Kidney capillary endothelial cell (primary cell): Measurements from ENCODE around the gene SLC1A5.
"Not testable (repeated sequence)": the region's sequence is repeated elsewhere in the genome, so short reads cannot be mapped to it uniquely, and the experiment has no call there.

ENCODE experiments used
- DNase-seq: peaks from one replicate; pipeline ENCODE4 v3.0.0-alpha.2; 2018; ENCODE audit warnings: low spot score

SLC1A5 gene

DNA sequence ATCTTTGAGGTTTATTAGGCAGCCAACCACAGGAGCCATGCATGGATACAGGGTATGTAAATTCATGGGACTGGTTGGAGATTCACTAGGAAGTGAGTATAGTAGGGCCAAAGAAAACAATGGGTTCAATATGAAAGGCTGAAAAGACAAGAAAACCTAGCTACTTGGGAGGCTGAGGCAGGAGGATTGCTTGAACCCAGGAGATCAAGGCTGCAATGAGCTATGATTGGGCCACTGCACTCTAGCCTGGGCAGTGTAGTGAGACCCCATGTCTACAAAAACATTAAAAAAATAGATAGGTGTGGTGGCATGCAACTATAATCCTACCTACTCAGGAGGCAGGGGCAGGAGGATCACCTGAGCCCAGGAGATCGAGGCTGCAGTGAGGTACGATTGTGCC, 10.3 kb upstream of the SLC1A5 start:
- no peak for DNase-seq

DNA sequence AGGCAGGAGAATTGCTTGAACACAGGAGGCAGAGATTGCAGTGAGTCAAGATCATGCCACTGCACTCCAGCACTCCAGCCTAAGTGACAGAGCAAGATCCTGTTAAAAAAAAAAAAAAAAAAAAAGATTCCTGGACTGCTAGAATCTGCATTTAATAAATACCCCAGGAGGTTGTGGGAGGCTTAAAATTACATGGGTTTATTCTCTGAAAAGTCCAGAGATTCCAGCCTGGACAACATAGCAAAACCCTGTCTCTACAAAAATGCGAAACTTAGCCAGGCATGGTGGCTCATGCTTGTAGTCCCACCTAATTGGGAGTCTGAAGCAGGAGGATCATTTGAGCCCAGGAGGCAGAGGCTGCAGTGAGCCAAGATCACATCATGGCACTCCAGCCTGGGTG, 9.5 kb upstream of the SLC1A5 start:
- no peak for DNase-seq

DNA sequence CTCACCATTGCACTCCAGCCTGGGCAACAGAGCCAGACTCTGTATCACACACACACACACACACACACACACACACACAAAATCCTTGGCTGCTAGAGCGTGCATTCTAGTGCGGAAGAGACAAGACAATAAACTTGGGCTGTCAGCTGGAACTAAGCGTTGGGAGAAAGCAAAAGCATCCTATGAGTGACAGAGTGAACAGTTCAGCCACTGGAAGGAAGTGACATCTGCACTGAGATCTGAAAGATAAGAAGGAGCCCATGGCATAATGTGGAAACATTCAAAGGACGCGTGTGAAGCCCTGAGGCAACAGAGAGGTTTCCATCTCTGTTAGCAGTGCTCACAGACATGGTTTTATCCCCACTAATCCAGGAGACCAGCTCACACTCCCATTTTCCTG, 3.5 kb upstream of the SLC1A5 start:
- DNase-seq, result no peak

DNA sequence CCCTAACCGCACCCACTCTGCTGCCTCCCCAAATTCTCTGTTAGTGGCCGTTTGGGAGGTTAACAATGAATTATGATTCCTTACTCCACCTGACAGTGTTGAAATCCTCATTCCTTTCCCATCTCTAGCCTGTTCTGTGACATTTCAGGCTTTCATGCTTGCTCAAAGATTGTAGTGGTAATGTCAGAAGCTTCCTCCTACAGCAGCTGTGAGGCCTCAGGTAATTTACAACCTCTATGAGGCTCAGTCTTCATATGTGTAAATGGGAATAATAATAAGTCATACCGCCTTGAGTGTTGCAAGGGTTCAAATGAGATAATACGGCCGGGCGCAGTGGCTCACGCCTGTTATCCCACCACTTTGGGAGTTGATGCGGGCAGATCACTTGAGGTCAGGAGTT, 977 bp upstream of the SLC1A5 start:
- DNase-seq, result no peak

DNA sequence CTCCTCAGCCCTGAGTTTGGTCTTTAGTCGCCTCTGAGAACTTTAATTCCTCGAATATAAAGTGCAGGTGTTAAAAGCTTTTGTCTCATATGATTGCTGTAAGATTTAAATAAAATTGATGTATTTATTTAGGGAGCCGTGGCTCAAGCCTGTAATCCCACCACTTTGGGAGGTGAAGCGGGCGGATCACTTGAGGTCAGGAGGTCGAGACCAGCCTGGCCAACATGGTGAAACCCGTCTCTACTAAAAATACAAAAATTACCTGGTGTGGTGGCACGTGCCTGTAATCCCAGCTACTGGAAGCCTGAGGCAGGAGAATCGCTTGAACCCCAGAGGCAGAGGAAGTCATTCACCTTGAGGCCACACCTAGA, 559 bp upstream of the SLC1A5 start:
- no peak for DNase-seq

DNA sequence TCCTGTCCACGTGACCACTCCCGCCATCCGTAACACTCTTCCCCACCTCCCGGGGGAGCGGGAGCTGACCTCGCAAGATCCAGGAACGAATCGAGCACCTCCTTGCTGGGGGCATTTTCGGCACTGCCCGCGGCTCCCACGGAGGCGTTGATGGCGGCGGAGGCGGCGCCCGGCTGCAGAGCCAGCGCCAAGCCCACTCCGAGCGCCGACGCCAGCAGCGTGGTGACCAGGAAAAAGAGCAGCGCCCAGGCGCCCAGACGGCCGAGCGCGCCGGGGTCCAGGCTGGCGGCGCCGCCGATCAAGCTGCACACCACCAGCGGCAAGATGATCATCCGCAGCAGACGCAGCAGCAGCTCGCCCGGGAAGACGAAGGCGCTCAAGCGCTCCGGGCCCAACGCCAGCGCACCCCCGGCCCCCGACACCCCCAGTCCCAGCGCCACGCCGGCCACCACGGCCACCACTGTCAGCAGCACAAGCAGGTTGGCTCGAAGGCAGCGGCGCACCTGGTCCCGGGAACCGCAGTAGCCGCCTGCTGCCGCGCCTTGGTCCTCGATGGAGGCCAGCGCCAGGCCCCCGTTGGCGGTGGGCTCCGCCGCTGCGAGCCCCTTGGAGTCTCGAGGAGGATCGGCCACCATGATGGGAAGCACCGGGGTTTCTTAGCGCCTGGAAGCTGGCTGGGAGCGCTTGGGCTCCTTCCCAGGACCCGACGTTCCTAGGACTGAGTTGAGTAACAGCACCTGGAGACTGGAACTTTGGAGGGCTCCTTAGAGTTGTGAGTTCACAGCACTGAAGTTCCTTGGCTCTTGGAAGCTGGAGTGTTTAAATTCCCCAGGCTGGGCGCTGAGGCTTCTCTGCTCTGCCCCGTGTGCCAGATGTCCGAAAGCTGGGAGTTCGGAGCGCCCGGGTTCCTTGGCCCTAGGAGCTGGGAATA, 798 bp downstream of the SLC1A5 start:
- DNase-seq, result peak; percentile 44

DNA sequence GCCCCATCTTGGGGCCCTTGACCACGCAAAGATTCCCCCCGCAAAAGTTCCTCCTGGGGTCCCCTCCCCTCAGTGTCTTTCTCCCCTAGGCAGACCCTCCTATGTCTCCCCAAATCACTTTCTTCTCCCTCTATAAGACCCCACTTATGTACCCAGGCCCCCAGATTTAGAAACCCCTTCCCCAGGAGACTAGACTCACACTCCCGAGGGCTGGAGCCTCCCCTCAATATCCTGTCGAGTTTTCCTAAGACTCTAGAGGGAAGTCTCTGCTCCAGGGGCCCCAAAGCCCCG, 1.4 kb downstream of the SLC1A5 start:
- DNase-seq, result no peak

DNA sequence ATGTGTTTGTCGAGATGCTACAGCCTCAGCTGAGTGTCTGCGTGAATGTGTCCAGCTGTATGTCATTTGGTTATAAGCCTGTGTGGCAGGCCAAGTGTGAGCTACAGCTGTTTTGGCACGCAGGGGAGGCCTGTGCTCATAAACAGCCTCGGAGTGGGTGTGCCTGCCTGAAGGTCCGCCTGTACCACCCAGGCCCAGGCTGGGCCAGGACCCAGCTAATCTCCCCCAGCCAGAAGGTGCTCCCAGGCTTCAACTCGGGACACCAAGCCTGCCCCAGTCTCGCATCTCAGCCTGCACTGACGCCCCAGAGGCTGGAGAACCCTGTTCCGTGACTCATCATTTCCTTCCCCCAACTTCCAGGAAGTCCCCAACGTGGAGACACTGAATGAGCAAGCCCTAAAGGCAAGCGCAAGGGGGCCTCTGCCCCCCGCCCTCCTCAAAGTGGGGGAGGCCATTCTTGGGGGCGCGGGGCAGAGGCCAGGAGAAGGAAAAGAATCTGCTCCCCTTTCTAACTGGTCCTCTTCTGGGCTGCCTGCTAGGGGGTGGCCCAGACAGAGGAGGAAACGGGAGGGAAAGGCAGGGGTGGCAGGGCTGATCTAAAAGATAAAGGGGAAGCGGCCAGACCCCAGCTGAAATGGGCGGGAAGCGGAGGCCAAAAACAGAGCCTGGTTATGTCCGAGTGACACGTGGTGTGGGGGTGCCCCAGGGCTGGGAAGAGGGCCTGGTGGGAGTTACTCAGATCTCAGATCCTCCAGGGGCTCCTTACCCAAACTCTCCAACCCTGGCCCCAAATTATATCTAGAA, 2.0 kb downstream of the SLC1A5 start:
- peak; percentile 98 for DNase-seq

DNA sequence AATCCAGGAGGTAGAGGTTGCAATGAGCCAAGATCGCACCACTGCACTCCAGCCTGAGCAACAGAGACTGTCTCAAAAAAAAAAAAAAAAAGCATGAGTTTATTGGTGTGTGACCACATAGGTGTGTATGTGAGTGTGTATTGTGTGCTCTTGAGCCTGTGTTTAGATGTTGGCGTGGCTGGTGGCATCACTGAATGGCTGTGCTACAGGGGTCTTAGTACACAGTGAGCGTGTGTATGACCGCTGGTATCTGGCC, 2.5 kb downstream of the SLC1A5 start:
- no peak for DNase-seq

DNA sequence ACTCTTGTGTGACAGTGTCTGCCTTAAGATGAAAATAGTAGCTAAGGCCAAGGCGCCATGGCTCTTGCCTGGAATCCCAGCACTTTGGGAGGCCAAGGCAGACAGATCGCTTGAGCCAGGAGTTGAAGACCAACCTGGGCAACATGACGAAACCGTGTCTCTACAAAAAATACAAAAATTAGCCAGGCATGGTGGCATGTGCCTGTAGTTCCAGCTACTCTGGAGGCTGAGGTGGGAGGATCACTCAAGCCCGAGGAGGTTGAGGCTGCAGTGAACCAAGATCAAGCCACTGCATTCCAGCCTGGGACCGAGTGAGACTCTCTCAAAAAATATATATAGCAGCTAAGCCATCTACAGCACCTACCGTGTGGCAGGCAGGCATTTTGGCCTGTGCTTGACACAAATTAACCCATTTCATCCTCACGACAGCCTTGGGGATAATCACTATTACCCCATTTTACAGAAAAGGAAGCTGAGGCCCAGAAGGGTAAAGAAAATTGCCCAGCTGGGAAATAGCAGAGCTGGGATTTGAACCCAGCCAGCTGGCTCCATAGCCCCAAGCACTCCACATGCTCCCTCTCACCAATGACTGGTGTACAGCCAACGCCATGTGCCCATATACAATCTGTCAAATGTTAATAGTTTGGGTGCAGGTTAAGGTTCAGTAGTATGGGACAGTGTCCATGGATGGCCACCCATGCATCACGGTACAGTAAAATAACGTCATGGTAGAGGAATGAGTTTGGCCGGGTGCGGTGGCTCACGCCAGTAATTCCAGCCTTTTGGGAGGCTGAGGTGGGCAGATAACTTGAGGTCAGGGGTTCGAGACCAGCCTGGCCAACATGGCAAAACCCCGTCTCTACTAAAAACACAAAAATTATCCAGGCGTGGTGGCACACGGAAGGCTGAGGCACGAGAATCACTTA, 3.1 kb downstream of the SLC1A5 start:
- no peak for DNase-seq

DNA sequence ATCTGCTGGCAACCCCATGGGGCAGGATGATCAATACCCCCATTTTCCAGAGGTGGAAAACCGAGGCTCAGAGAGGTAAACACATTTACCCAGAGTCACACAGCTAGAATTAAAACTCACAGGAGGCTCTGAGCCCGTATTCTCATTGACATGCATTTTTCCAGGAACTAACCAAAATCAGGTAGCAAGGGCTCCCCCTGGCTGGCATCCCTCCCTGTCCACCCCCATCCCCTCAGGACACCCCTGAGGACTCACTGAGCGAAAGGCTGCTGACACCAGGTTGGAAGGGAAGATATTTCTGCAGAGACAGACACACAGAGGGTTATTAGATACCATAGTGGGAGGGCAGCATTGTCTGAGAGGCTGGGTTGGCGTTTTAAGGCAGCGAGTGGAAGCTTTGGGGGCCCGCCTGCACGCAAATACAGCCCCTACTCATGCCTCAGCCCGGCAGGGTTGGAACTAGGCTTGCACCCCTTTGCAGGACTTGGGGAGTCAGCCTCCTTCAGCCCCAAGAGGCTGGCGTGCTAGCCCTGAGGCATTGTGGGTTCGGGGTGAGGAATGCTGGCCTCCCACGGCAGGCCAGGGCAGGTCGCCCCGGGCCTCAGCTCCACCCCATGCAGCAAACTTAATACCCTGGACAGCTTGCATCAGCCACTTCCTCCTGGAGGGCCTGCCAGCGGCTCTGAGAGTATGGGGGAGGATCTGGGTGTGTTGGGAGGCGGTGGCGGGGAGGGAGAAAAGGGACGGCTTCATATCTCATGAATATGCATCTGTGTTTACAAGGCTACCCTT, 3.9 kb downstream of the SLC1A5 start:
- peak; percentile 75 for DNase-seq

DNA sequence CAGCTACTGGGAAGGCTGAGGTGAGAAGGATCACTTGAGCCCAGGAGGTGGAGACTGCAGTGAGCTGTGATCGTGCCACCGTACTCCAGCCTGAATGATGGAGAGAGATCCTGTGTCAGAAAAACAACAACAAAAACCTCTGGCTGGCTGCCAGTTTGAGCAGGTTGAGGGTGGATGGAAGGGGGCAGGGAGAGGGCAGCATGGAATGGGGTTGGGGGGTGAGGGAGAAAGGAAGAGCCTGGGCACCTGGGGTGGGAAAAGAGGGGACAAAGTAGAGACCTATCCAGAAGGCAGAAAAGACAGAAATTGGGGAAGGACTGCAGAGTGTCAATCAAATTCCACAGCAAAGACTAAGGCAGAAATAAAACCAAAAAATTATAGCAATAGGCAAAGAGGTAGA, 4.7 kb downstream of the SLC1A5 start:
- DNase-seq, result no peak

DNA sequence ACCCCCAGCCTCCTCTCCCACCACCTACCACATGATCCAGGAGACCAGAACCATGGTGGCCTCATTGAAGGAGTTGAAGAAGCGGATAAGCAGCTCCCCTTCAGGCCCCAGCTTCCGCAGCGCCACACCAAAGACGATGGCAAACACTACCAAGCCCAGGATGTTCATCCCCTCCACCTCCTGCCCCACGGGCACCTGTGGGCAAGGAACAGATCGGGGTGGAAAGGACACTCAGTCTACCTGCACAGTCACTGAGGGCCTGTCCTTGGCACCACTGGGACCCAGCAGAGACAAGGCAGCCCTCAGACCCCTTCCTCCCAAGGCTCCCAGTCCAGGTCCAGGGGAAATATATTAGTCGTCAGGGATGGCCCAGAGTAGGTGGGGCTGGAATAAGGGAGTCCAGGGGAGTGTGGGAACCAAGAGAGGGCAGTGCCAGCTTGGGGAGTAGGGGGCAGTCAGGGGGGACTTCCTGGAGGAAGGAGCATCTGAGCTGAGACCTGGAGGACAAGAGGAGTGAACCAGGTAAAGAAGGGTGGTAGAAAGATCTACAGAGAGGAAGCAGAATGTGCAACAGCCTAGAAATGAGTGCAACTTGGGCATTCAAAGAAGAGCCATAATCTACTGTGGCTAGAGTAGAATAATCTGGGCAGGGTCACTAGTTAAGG, 5.9 kb downstream of the SLC1A5 start:
- no peak for DNase-seq

DNA sequence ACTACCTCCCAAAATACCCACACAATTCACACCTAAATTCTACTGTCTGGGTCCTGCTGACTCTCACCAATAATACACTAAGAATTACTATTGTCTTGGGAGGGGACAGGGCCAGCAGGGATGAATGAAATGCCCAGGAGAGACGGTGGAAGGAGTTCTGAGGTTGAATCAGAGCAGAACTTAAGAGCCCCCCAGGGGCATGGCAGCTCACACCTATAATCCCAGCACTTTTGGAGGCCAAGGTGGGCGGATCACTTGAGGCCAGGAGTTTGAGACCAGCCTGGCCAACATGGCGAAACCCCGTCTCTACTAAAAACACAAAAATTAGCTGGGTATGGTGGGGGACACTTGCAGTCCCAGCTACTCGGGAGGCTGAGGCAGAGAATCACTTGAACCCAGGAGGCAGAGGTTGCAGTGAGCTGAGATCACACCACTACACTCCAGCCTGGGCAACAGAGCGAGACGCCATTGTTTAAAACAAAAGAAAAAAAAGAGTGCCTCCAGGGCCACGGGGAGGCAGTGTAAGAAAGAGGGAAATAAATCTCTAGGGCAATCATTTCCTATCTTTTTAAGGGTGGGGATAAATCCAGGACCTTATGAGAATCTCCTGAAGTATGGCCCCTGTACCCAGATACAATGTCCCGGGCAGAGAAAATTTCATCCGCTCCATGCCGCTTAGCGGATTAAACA, 10.3 kb downstream of the SLC1A5 start:
- DNase-seq, result not testable (repeated sequence)

DNA sequence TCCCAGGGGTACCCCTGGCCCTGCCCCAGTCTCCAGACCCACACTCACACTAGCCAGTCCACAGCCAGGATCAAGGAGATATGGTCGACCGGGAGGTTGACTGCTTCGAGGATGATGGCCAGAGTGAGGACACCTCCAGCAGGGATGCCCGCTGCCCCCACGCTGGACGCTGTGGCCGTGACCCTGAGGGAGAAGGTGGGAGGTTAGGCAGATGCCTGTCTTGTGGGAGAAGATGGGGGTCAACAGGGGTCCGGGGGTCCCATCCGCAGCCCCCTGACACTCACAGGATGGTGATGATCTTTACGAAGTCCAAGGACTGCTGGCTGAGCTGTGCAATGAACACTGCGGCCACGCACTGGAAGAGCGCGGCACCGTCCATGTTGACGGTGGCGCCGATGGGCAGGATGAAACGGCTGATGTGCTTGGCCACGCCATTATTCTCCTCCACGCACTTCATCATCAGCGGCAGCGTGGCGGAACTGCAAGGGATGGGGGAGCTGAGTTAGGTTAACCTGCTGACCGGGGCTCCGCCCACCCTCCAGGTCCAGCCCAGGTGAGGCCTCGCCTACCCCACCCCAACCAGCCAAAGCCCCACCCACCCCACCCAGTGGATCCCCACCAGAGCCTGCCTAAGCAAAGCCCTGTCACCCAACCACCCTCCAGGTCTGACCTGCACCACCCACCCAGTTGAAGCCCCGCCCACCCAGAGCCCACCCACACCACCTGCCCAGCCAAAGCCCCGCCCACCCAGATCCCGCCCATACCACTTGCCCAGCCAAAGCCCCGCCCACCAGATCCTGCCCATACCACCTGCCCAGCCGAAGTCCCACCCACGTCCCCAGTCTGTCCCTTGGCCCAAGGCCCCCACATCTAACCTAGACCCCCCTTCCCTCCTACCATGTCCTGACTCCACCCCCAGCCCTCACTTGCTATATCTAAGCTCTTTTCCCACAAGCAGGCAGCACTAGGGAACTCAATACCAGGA, 11.2 kb downstream of the SLC1A5 start:
- no peak for DNase-seq

DNA sequence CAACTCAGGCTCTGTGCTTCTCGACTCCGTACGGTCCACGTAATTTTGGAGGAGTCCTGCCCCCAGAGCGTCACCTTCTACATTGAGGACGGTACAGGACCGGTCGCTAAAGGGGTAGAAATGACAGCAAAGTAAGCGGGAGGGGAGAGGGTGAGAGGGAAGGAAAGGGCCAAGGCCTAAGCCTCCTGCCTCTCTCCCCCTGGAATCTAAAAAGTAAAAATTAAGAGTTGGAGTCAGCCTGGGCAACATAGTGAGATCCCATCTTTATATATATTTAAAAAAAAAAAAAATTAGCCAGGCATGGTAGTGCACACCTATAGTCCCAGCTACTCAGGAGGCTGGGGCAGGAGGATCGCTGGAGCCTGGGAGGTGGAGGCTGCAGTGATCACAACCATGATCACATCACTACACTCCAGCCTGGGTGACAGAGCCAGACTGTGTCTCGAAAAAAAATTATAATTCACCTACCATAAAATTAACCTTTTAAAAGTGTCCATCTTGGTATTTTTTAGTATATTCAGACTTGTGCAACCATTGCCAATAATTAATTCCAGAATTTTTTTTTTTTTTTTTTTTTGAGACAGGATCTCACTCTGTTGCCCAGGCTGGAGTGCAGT, 12.6 kb downstream of the SLC1A5 start:
- no peak for DNase-seq

DNA sequence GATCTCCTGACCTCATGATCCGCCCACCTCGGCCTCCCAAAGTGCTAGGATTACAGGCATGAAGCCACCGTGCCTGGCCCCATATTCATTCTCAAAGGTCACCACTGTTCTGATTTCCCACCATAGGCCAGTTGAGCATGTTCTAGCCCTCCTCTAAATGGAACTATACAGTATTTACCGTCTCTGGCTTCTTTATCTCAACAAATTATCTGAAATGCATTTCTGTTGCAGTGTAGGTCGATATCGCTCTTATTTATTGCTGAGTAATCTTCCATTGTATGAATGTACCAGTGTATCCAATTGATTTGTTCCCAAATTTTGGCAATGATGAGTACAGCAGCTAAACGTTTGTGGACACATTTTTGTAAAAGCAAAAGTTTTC, 15.4 kb downstream of the SLC1A5 start:
- DNase-seq, result no peak

DNA sequence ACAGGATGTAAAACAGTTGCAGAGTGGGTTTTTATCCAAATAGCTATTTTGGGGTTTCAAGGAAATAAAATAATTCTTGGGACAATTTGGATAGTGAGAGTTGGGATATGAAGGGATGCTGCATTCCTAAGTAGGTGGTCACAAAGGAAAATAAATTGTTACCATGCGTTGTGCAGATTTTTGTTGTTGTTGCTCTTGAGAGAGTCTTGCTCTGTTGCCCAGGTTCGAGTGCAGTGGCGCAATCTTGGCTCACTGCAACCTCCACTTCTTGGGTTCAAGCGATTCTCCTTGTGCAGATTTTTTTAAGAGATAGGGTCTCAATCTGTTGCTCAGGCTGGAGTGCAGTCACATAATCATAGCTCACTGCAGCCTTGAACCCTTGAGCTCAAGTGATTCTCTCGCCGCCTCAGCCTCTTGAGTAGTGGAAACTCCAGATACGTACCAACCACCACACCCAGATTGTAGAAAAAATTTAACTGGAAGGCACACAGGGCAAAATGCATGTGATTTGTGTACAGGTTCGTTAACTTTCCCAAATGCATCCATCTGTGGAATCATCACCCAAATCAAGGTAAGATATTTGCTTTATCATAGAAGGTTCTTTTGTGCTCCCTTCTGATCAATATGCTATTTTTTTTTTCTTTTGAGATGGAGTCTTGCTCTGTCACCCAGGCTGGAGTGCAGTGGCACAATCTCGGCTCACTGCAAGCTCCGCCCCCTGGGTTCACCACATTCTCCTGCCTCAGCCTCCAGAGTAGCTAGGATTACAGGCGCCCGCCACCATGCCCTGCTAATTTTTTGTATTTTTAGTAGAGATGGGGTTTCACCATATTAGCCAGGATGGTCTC, 16.0 kb downstream of the SLC1A5 start:
- no peak for DNase-seq
